ENCODE results near the gene CHD2. TPM values are rescaled to one million over a fixed set of nuclear protein-coding genes. Genes with fewer than 3 reads are reported as not detected.

Gene CHD2
- polyA plus RNA-seq, 2 of the 4 experiments (the other 2 are of a cell fraction) = 29.5 to 68.2 TPM

DNA sequence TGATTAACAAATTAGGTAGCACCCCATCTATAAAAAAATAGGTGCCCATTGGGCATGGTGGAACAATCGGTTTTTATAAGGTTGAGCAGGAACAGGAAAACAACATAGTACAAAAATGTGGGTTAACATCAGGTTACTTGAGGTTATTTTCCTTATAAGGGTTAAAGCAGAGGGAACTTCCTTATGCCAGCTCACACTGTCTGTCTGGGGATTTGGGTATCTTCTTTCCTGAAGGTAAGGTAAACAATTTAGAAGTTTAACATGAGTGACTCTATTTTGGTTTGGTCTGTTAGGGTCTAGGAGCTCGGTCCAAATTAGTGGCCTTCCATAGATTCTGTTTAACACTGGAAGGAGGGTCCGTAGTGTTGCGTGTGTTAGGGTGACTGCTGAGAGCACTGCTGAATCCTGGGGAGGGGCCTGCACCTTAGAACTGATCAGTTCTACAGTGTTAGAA, 14.7 kb downstream of the CHD2 start:
- CTCF ChIA-PET = interaction anchor here (1.0 to 15.0 kb wide), 7 partner anchors 14 to 118 kb away, joined by 3 to 167 read pairs (median 9); no protein-coding TSS in a partner anchor
- 45% methylated on average over 4 of the region's 4 CpGs for WGBS (ENCODE audit: missing lambda C conversion rate)
- TF ChIP-seq ZSCAN20 (CRISPR knock-in tag; IDR thresholded peaks at IDR 0.05) = no peak
- no peak for TF ChIP-seq RAD21 (conservative IDR thresholded peaks at IDR 0.05 in 1 of 2, IDR thresholded peaks at IDR 0.05 in 1 of 2)
- no peak for TF ChIP-seq ESRRA (IDR thresholded peaks at IDR 0.05; ENCODE audit: borderline replicate concordance, low read length)
- no peak for TF ChIP-seq HDAC2 (IDR thresholded peaks at IDR 0.05)
- TF ChIP-seq MYC (IDR thresholded peaks at IDR 0.05; ENCODE audit: borderline replicate concordance, low read length) = peak; percentile 24; the same call in 1 of the 2 replicates
- TF ChIP-seq EHF (CRISPR knock-in tag; IDR thresholded peaks at IDR 0.05) = peak; percentile 83; the same call in 1 of the 2 replicates
- TF ChIP-seq CBX2 (IDR thresholded peaks at IDR 0.05; ENCODE audit: borderline replicate concordance, low read depth) = no peak
- no peak for TF ChIP-seq KDM1A (IDR thresholded peaks at IDR 0.05; ENCODE audit: low read depth)
- TF ChIP-seq MAZ (IDR thresholded peaks at IDR 0.05; ENCODE audit: borderline replicate concordance, low read depth, low read length) = no peak
- TF ChIP-seq HOXA7 (CRISPR knock-in tag; IDR thresholded peaks at IDR 0.05) = 0 out of 2 replicates have a peak, but pooled peaks have one; percentile 66
- TF ChIP-seq BHLHE40 (IDR thresholded peaks at IDR 0.05; ENCODE audit: low read depth, low read length) = no peak
- TF ChIP-seq ZFP36 (IDR thresholded peaks at IDR 0.05; ENCODE audit: borderline replicate concordance, partially characterized antibody) = peak; percentile 2
- FAIRE-seq (no peak), DNase-seq (ENCODE audit: low read depth in 1 of 2, low spot score in 1 of 2) (peak in 1 of 2 experiments; percentile 79), ATAC-seq (peak; percentile 53 to 77; a peak in 5 of 6 replicates)
- Histone ChIP-seq H3K27ac (peak overlapping the region; percentile 79 to 88), H3K9me3 (no peaks in the 10 kb centered on the region), H3K4me2 (peak overlapping the region; percentile 75), H3K4me1 (peaks cover 91% of the 10 kb centered on the region), H3K4me3 (no peak overlapping the region)
- POLR2A ChIA-PET = interaction anchor here (0.7 to 7.6 kb wide), 5 partner anchors 9 to 105 kb away, joined by 3 to 80 read pairs (median 19); partner anchors contain the start of gene CHD2

DNA sequence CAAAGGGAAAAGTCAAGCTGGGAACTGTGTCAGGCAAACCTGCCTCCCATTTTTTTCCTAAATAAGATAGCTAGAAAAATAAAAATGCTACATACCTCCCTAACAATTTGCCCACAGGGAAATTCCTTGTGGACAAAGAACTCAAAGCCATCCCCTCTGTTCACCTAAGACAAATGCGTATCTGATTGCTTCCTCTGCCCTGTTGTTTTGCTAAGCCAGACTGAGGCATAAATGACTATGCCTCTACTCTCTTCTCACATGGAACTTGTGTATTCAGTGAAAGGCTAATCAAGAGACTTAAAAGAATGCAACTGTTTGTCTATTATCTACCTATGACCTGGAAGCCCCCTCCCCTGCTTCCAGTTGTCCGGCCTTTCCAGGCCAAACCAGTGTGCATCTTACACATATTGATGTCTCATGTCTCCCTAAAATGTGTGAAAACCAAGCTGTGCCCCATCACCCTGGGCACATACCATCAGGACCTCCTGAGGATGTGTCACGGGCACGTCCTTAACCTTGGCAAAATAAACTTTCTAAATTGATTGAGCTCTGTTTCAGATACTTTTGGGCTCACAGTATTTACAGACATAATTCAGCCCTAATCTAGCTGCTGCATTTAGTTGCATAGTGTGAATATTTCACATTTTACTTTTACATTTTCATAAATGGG, 15.8 kb downstream of the CHD2 start:
- FAIRE-seq (no peak), ATAC-seq (no peak), DNase-seq (ENCODE audit: low read depth in 1 of 2, low spot score in 1 of 2) (no peak)
- Histone ChIP-seq H3K27ac (peak overlapping the region; percentile 79 to 88), H3K9me3 (no peaks in the 10 kb centered on the region), H3K4me2 (peak overlapping the region; percentile 75), H3K4me1 (peaks cover 91% of the 10 kb centered on the region), H3K4me3 (no peak overlapping the region)
- POLR2A ChIA-PET = interaction anchor here (0.9 to 7.6 kb wide), 5 partner anchors 10 to 106 kb away, joined by 3 to 80 read pairs (median 28); partner anchors contain the start of gene CHD2
- WGBS (ENCODE audit: missing lambda C conversion rate) = 84% methylated on average over 4 of the region's 4 CpGs
- CTCF ChIA-PET = interaction anchor here (1.2 to 15.0 kb wide), 7 partner anchors 9 to 119 kb away, joined by 3 to 167 read pairs (median 18); no protein-coding TSS in a partner anchor
- TF ChIP-seq MAFK (IDR thresholded peaks at IDR 0.05; ENCODE audit: partially characterized antibody) (no peak), POLR2AphosphoS2 (conservative IDR thresholded peaks at IDR 0.05; ENCODE audit: low read length) (no peak), RFX5 (IDR thresholded peaks at IDR 0.05) (no peak), JUNB (IDR thresholded peaks at IDR 0.05) (no peak), RARB (CRISPR knock-in tag; IDR thresholded peaks at IDR 0.05) (no peak), CBX2 (IDR thresholded peaks at IDR 0.05; ENCODE audit: borderline replicate concordance, low read depth) (no peak), CHD2 (IDR thresholded peaks at IDR 0.05; ENCODE audit: low read length, partially characterized antibody) (no peak), ZFP36 (IDR thresholded peaks at IDR 0.05; ENCODE audit: borderline replicate concordance, partially characterized antibody) (no peak), ESRRA (IDR thresholded peaks at IDR 0.05; ENCODE audit: borderline replicate concordance, low read length) (no peak), TP53 (CRISPR knock-in tag; IDR thresholded peaks at IDR 0.05) (no peak), EHMT2 (IDR thresholded peaks at IDR 0.05; ENCODE audit: low read depth) (no peak), TFCP2L1 (CRISPR knock-in tag; IDR thresholded peaks at IDR 0.05) (no peak), HOXB13 (CRISPR knock-in tag; IDR thresholded peaks at IDR 0.05; ENCODE audit: low read depth) (no peak), SMC3 (IDR thresholded peaks at IDR 0.05) (no peak), MAZ (IDR thresholded peaks at IDR 0.05; ENCODE audit: borderline replicate concordance, low read depth, low read length) (no peak)
- TF ChIP-seq, protein P1, sequence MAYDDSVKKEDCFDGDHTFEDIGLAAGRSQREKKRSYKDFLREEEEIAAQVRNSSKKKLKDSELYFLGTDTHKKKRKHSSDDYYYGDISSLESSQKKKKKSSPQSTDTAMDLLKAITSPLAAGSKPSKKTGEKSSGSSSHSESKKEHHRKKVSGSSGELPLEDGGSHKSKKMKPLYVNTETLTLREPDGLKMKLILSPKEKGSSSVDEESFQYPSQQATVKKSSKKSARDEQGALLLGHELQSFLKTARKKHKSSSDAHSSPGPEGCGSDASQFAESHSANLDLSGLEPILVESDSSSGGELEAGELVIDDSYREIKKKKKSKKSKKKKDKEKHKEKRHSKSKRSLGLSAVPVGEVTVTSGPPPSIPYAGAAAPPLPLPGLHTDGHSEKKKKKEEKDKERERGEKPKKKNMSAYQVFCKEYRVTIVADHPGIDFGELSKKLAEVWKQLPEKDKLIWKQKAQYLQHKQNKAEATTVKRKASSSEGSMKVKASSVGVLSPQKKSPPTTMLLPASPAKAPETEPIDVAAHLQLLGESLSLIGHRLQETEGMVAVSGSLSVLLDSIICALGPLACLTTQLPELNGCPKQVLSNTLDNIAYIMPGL (CRISPR knock-in tag; IDR thresholded peaks at IDR 0.05; ENCODE audit: borderline replicate concordance) = no peak

All from A549 (cell line).